ENCODE measurements around the gene LARGE1. TPM values are rescaled to one million over a fixed set of nuclear protein-coding genes. Genes with fewer than 3 reads are reported as not detected.
A peak's percentile ranks its signal among the peaks of the same experiment; 100 is the strongest.

Gene LARGE1
- total and polyA plus RNA-seq, 4 experiments from 2014 or later = 0.06 to 1.1 (median 1.0) TPM; not detected in 1

DNA sequence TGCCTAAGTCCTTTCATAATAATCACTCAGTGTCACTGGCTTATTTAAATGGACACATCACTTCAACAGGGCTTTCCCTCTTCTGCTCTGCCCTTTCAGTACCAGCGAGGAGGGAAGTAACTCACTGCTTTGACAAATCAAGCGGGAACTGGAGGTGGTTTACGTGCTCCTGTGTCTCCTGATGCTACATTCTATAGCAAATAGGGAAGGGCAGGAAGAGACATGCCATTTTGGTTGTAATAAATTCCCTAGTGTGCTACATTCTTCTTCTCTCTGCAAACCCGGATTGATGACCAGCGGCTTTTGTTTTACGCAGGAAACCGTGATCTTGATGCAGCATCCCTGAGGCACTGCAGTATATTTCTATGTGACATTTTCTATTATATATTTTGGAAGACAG lies 491.0 kb downstream of the LARGE1 start:
- Mint-ChIP-seq H3K36me3 (no peaks in the 10 kb centered on the region), H3K4me3 (no peak overlapping the region), H3K9me3 (peaks cover 0 to 8% (median 1%) of the 10 kb centered on the region in 8 donors), H3K4me1 (no peaks in the 10 kb centered on the region), H3K27me3 (no peaks in the 10 kb centered on the region), H3K27ac (no peak overlapping the region)
- H3K9me3 ChIP-seq (ENCODE audit: control insufficient read depth in 1 of 2, low read length in 2 of 2) = no peaks in the 10 kb centered on the region
- ChIA-PET POLR2A (ENCODE audit: partially characterized antibody) (no interaction called here), CTCF (ENCODE audit: partially characterized antibody) (no interaction called here)
- H3K27ac ChIP-seq (ENCODE audit: low read depth, low read length) = no peak overlapping the region
- H3K27me3 ChIP-seq (ENCODE audit: insufficient read depth, low read length) = no peaks in the 10 kb centered on the region
- no peaks in the 10 kb centered on the region for H3K36me3 ChIP-seq (ENCODE audit: insufficient read depth, low read length)
- no peaks in the 10 kb centered on the region for H3K4me1 ChIP-seq (ENCODE audit: insufficient read depth, low read length)
- intact Hi-C loops (cut with micrococcal nuclease) = no loop called here
- no peak overlapping the region for H3K4me3 ChIP-seq (ENCODE audit: low read length in 2 of 2)
- no peak for DNase-seq

DNA sequence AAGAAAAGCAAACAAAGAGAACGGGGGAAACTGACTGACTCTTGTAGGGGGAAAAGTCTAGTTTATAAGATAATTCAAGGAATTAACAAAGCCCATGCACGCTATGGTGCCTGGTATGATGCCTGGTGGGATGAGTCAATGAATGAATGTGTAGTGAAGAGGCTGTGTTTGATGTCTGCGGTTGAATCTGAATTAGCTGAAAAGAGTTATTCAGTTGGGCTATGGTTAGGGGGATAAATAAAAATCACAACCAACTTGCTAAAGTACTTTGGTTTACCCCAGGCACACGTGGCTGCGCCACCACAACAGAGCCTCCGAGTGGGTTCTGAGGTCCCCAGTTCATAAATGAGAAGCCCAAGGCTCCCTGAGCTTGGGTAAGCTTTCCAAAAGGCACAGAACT lies 492.8 kb downstream of the LARGE1 start:
- Mint-ChIP-seq H3K4me3 (no peak overlapping the region), H3K27ac (no peak overlapping the region), H3K27me3 (no peaks in the 10 kb centered on the region), H3K4me1 (no peaks in the 10 kb centered on the region), H3K36me3 (no peaks in the 10 kb centered on the region), H3K9me3 (peaks cover 0 to 11% (median 0%) of the 10 kb centered on the region in 8 donors)
- Histone ChIP-seq H3K9me3 (ENCODE audit: control insufficient read depth in 1 of 2, low read length in 2 of 2) (no peaks in the 10 kb centered on the region), H3K36me3 (ENCODE audit: insufficient read depth, low read length) (no peaks in the 10 kb centered on the region), H3K4me1 (ENCODE audit: insufficient read depth, low read length) (no peaks in the 10 kb centered on the region), H3K4me3 (ENCODE audit: low read length in 2 of 2) (no peak overlapping the region), H3K27ac (ENCODE audit: low read depth, low read length) (no peak overlapping the region), H3K27me3 (ENCODE audit: insufficient read depth, low read length) (no peaks in the 10 kb centered on the region)
- ChIA-PET POLR2A (ENCODE audit: partially characterized antibody) (no interaction called here), CTCF (ENCODE audit: partially characterized antibody) (no interaction called here)
- no peak for DNase-seq
- intact Hi-C loops (cut with micrococcal nuclease) = no loop called here

DNA sequence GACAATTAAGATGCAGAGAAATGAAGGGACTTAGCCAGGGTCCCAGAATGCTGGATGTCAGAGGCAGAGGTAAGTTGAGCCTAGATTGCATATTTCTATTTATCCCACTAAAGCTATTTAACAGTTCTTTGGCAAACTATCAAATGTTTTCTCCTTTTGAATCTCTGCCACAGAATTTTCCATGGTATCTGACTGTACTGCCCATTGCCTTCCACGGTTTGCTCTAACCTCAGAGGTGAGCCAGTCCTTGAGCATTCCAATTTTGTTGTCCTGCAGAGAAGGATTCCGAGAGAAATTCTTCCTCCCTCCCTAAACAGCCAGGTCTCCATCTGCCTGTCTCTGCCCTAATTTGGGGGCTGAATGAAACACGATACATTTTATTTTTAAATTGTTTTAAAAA lies 493.8 kb downstream of the LARGE1 start:
- Mint-ChIP-seq H3K27me3 (no peaks in the 10 kb centered on the region), H3K36me3 (no peaks in the 10 kb centered on the region), H3K27ac (no peak overlapping the region), H3K9me3 (peaks cover 0 to 16% (median 0%) of the 10 kb centered on the region in 8 donors), H3K4me1 (no peaks in the 10 kb centered on the region), H3K4me3 (no peak overlapping the region)
- Histone ChIP-seq H3K9me3 (ENCODE audit: control insufficient read depth in 1 of 2, low read length in 2 of 2) (no peaks in the 10 kb centered on the region), H3K4me3 (ENCODE audit: low read length in 2 of 2) (no peak overlapping the region), H3K36me3 (ENCODE audit: insufficient read depth, low read length) (no peaks in the 10 kb centered on the region), H3K4me1 (ENCODE audit: insufficient read depth, low read length) (no peaks in the 10 kb centered on the region), H3K27me3 (ENCODE audit: insufficient read depth, low read length) (no peaks in the 10 kb centered on the region), H3K27ac (ENCODE audit: low read depth, low read length) (no peak overlapping the region)
- POLR2A ChIA-PET (ENCODE audit: partially characterized antibody) = no interaction called here
- intact Hi-C loops (cut with micrococcal nuclease) = no loop called here
- CTCF ChIA-PET (ENCODE audit: partially characterized antibody) = no interaction called here
- DNase-seq = no peak

DNA sequence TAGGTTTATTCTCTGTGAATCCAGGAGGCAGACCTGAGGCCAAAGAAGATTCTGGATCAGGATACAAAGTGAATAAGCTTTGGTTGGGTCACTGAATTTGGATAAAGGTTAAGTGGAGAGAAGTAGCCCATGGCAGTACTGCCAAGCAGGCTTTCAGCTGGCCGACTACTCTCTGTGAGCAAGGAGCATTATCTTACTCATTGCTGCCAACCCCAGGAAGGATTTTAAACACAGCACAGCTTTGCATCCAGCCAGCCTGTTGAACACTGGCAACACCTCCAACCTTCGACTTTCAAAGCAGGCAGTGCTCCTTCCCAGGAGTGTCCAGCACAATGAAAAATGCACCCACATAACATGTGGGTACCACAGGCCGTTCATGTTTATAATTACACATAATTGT lies 498.4 kb downstream of the LARGE1 start:
- Histone ChIP-seq H3K27ac (ENCODE audit: low read depth, low read length) (no peak overlapping the region), H3K36me3 (ENCODE audit: insufficient read depth, low read length) (no peaks in the 10 kb centered on the region), H3K9me3 (ENCODE audit: control insufficient read depth in 1 of 2, low read length in 2 of 2) (no peaks in the 10 kb centered on the region), H3K27me3 (ENCODE audit: insufficient read depth, low read length) (no peaks in the 10 kb centered on the region), H3K4me3 (ENCODE audit: low read length in 2 of 2) (no peak overlapping the region), H3K4me1 (ENCODE audit: insufficient read depth, low read length) (no peaks in the 10 kb centered on the region)
- no peaks in the 10 kb centered on the region for H3K4me1 Mint-ChIP-seq
- no peak overlapping the region for H3K4me3 Mint-ChIP-seq
- no peak for DNase-seq
- ChIA-PET POLR2A (ENCODE audit: partially characterized antibody) (no interaction called here), CTCF (ENCODE audit: partially characterized antibody) (no interaction called here)
- H3K27me3 Mint-ChIP-seq = peaks cover 0 to 1% of the 10 kb centered on the region in 2 donors
- H3K27ac Mint-ChIP-seq = no peak overlapping the region
- intact Hi-C loops (cut with micrococcal nuclease) = no loop called here
- H3K9me3 Mint-ChIP-seq = peaks cover 0 to 23% (median 9%) of the 10 kb centered on the region in 8 donors
- H3K36me3 Mint-ChIP-seq = no peaks in the 10 kb centered on the region

DNA sequence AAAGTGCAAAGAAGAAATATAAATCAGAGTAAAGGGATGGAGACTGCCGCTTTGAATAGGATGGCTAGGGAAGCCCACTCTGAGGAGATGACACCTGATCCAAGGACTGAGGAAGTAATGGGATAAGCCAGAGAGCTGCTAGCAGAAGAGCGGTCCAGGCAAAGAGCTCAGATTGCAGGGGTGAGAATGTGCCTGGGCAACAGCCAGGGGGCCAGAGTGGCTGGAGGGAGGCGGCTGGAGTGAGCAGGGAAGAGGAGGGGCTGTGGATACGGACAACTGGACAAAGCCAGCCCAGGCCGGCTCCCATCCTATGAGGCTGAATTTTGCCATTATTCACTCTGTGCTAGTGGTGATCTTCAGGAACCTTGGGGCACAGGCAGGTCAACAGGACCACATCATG lies 501.8 kb downstream of the LARGE1 start:
- H3K4me1 ChIP-seq (ENCODE audit: insufficient read depth, low read length) = no peaks in the 10 kb centered on the region
- peaks cover 0 to 26% (median 11%) of the 10 kb centered on the region in 8 donors for H3K9me3 Mint-ChIP-seq
- H3K9me3 ChIP-seq (ENCODE audit: control insufficient read depth in 1 of 2, low read length in 2 of 2) = no peaks in the 10 kb centered on the region
- H3K27ac Mint-ChIP-seq = no peak overlapping the region
- no peak overlapping the region for H3K4me3 ChIP-seq (ENCODE audit: low read length in 2 of 2)
- H3K36me3 Mint-ChIP-seq = no peaks in the 10 kb centered on the region
- H3K27me3 Mint-ChIP-seq = peaks cover 0 to 1% of the 10 kb centered on the region in 2 donors
- no peaks in the 10 kb centered on the region for H3K36me3 ChIP-seq (ENCODE audit: insufficient read depth, low read length)
- no peak for DNase-seq
- ChIA-PET POLR2A (ENCODE audit: partially characterized antibody) (no interaction called here), CTCF (ENCODE audit: partially characterized antibody) (no interaction called here)
- intact Hi-C loops (cut with micrococcal nuclease) = no loop called here
- no peak overlapping the region for H3K4me3 Mint-ChIP-seq
- no peaks in the 10 kb centered on the region for H3K4me1 Mint-ChIP-seq
- H3K27me3 ChIP-seq (ENCODE audit: insufficient read depth, low read length) = no peaks in the 10 kb centered on the region
- H3K27ac ChIP-seq (ENCODE audit: low read depth, low read length) = no peak overlapping the region

DNA sequence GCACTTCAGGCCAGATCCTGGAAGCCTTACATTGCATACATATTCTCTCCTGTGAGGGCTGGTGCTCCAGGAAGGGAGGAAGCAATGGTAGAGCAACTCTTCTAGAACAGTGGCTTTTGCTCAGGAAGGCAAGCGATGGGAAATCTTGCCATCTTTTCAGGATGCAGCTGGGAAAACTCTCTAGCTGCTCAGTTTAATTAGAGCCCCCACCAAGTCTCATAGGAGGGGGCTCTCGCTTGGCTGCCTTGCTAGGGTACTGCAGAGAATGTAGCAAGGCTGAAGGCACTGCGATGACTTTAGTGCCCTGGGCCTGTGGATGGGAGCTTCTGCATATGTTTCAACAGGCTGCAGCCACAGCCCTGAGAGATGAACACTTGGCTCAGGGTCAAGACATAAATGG lies 504.9 kb downstream of the LARGE1 start:
- Histone ChIP-seq H3K4me3 (ENCODE audit: low read length in 2 of 2) (no peak overlapping the region), H3K4me1 (ENCODE audit: insufficient read depth, low read length) (no peaks in the 10 kb centered on the region), H3K36me3 (ENCODE audit: insufficient read depth, low read length) (no peaks in the 10 kb centered on the region), H3K9me3 (ENCODE audit: control insufficient read depth in 1 of 2, low read length in 2 of 2) (no peaks in the 10 kb centered on the region), H3K27ac (ENCODE audit: low read depth, low read length) (no peak overlapping the region), H3K27me3 (ENCODE audit: insufficient read depth, low read length) (no peaks in the 10 kb centered on the region)
- Mint-ChIP-seq H3K27ac (no peak overlapping the region), H3K4me3 (no peak overlapping the region), H3K36me3 (no peaks in the 10 kb centered on the region), H3K4me1 (no peaks in the 10 kb centered on the region), H3K27me3 (peaks cover 0 to 1% of the 10 kb centered on the region in 2 donors), H3K9me3 (peaks cover 0 to 17% (median 11%) of the 10 kb centered on the region in 8 donors)
- DNase-seq = no peak
- POLR2A ChIA-PET (ENCODE audit: partially characterized antibody) = no interaction called here
- CTCF ChIA-PET (ENCODE audit: partially characterized antibody) = no interaction called here
- intact Hi-C loops (cut with micrococcal nuclease) = no loop called here

DNA sequence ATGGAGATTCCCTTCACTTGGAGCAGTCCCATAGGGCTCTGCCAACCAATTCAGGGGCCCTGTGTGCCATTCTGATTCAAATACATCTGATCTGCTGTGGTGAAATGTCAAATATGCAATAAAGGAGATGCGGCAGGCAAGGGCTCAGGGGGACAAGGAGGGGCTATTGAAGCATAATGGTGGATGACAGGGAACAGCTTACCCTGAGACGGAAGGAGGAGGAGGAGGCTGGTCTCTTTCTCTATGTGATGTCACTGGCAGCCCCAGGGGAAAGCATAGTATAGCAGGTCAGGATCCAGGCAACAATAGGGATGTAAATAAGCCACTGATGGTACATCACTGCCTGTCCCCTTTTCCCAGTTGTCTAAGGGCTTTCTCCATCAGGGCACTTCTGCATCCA lies 511.2 kb downstream of the LARGE1 start:
- H3K27ac ChIP-seq (ENCODE audit: low read depth, low read length) = no peak overlapping the region
- H3K36me3 Mint-ChIP-seq = no peaks in the 10 kb centered on the region
- peak overlapping the region in 1 of 7 donors; percentile 58 for H3K27ac Mint-ChIP-seq
- H3K27me3 ChIP-seq (ENCODE audit: insufficient read depth, low read length) = no peaks in the 10 kb centered on the region
- no peaks in the 10 kb centered on the region for H3K9me3 ChIP-seq (ENCODE audit: control insufficient read depth in 1 of 2, low read length in 2 of 2)
- H3K36me3 ChIP-seq (ENCODE audit: insufficient read depth, low read length) = no peaks in the 10 kb centered on the region
- no peak overlapping the region for H3K4me3 Mint-ChIP-seq
- POLR2A ChIA-PET (ENCODE audit: partially characterized antibody) = no interaction called here
- H3K27me3 Mint-ChIP-seq = no peaks in the 10 kb centered on the region
- no peak for DNase-seq
- no peak overlapping the region for H3K4me3 ChIP-seq (ENCODE audit: low read length in 2 of 2)
- H3K4me1 ChIP-seq (ENCODE audit: insufficient read depth, low read length) = no peaks in the 10 kb centered on the region
- CTCF ChIA-PET (ENCODE audit: partially characterized antibody) = no interaction called here
- intact Hi-C loops (cut with micrococcal nuclease) = no loop called here
- H3K9me3 Mint-ChIP-seq = peaks cover 0 to 6% (median 0%) of the 10 kb centered on the region in 8 donors
- H3K4me1 Mint-ChIP-seq = no peaks in the 10 kb centered on the region

DNA sequence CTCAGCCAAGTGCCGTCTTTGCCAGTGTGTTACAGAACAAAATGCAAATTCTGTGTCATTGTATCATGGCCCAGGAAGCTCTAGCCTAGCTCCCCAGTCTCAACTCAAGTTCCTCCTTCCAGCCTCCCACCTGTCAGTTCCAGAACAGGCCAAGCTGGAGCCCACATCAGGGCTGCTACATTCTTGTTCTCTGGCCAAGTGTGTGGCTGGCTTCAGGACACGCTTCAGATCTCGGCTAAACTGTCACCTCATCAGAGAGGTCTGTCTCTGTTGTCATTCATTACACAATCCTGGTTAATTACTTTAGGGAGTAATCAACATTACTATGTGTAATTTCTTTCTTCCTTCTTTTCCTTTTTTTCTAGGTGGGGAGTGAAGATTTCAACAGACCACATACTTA lies 515.1 kb downstream of the LARGE1 start:
- Histone ChIP-seq H3K36me3 (ENCODE audit: insufficient read depth, low read length) (no peaks in the 10 kb centered on the region), H3K27ac (ENCODE audit: low read depth, low read length) (no peak overlapping the region), H3K9me3 (ENCODE audit: control insufficient read depth in 1 of 2, low read length in 2 of 2) (no peaks in the 10 kb centered on the region), H3K4me3 (ENCODE audit: low read length in 2 of 2) (no peak overlapping the region), H3K4me1 (ENCODE audit: insufficient read depth, low read length) (no peaks in the 10 kb centered on the region), H3K27me3 (ENCODE audit: insufficient read depth, low read length) (no peaks in the 10 kb centered on the region)
- Mint-ChIP-seq H3K9me3 (peaks cover 0 to 11% (median under 1%) of the 10 kb centered on the region in 8 donors), H3K27ac (no peak overlapping the region), H3K4me3 (no peak overlapping the region), H3K36me3 (no peaks in the 10 kb centered on the region), H3K27me3 (no peaks in the 10 kb centered on the region), H3K4me1 (no peaks in the 10 kb centered on the region)
- ChIA-PET CTCF (ENCODE audit: partially characterized antibody) (no interaction called here), POLR2A (ENCODE audit: partially characterized antibody) (no interaction called here)
- intact Hi-C loops (cut with micrococcal nuclease) = no loop called here
- DNase-seq = no peak
